Keratinocyte (primary cell): ENCODE measurements around the gene KIFAP3. TPM values are rescaled to one million over a fixed set of nuclear protein-coding genes. Genes with fewer than 3 reads are reported as not detected.
A peak's percentile ranks its signal among the peaks of the same experiment; 100 is the strongest.

Experiments used
- DNase-seq: peaks from one replicate; pipeline ENCODE4 v3.0.0-alpha.2; 2011; ENCODE audit warnings: low read depth, missing footprints, low spot score
- FAIRE-seq: peaks from 2 replicates; lab custom pipeline; 2011; peaks lifted over from hg19 to GRCh38; lab: Jason Lieb, UNC
- H2AFZ ChIP-seq: 2 replicates; pipeline ENCODE4 v1.6.0; 2012; ENCODE audit warnings: low read length, control low read depth, inconsistent platforms; ENCODE audit not compliant: control insufficient read depth
- H3K27ac ChIP-seq: 2 replicates; pipeline ENCODE4 v1.5.1; 2011; ENCODE audit warnings: low read length; ENCODE audit not compliant: control insufficient read depth, insufficient read depth
- H3K27me3 ChIP-seq: 3 replicates; pipeline ENCODE4 v1.6.0; 2011; ENCODE audit warnings: low read length; ENCODE audit not compliant: control insufficient read depth, insufficient read depth; ENCODE audit errors: extremely low read depth
- H3K36me3 ChIP-seq, 2 experiments: 2 replicates in 1 of 2; 3 replicates in 1 of 2; pipeline ENCODE4 v1.5.1; 2011; ENCODE audit warnings: low read length in 2 of 2, mild to moderate bottlenecking in 1 of 2; ENCODE audit not compliant: control insufficient read depth in 2 of 2, insufficient read depth in 2 of 2; ENCODE audit errors: extremely low read depth in 1 of 2
- H3K4me1 ChIP-seq: 3 replicates; pipeline ENCODE4 v1.5.1; 2011; ENCODE audit warnings: low read length; ENCODE audit not compliant: control insufficient read depth, insufficient read depth; ENCODE audit errors: extremely low read depth
- H3K4me2 ChIP-seq: 3 replicates; pipeline ENCODE4 v1.6.0; 2011; ENCODE audit warnings: low read depth, low read length; ENCODE audit not compliant: control insufficient read depth, insufficient read depth; ENCODE audit errors: extremely low read depth
- H3K4me3 ChIP-seq, 3 experiments: fragments of 200-600 bp in 1 of 3; sonication (generic) in 1 of 3; 2 replicates in 2 of 3; 3 replicates in 1 of 3; pipeline ENCODE4 v1.5.1; 2011 to 2016; ENCODE audit warnings: low read length in 3 of 3, mild to moderate bottlenecking in 3 of 3, control low read depth in 2 of 3, inconsistent platforms in 1 of 3, low read depth in 1 of 3, mixed read lengths in 1 of 3, mixed run types in 1 of 3, moderate library complexity in 1 of 3; ENCODE audit not compliant: control insufficient read depth in 2 of 3, insufficient read depth in 2 of 3; ENCODE audit errors: extremely low read depth in 1 of 3
- H3K79me2 ChIP-seq: 2 replicates; pipeline ENCODE4 v1.6.0; 2012; ENCODE audit warnings: low read length; ENCODE audit not compliant: control insufficient read depth, insufficient read depth
- H3K9ac ChIP-seq: 3 replicates; pipeline ENCODE4 v1.6.0; 2011; ENCODE audit warnings: low read length; ENCODE audit not compliant: control insufficient read depth, insufficient read depth; ENCODE audit errors: extremely low read depth
- H3K9me1 ChIP-seq: 3 replicates; pipeline ENCODE4 v1.6.0; 2011; ENCODE audit warnings: low read length; ENCODE audit not compliant: control insufficient read depth, insufficient read depth; ENCODE audit errors: extremely low read depth
- H3K9me3 ChIP-seq: 2 replicates; pipeline ENCODE4 v1.5.1; 2012; ENCODE audit warnings: low read depth, low read length; ENCODE audit not compliant: control insufficient read depth
- H4K20me1 ChIP-seq: 3 replicates; pipeline ENCODE4 v1.6.0; 2011; ENCODE audit warnings: low read length; ENCODE audit not compliant: control insufficient read depth, insufficient read depth; ENCODE audit errors: extremely low read depth
- EZH2 ChIP-seq: IDR thresholded peaks from one replicate; pipeline ENCODE4 v1.6.1; 2012; ENCODE audit warnings: inconsistent platforms, mild to moderate bottlenecking, low read length, moderate library complexity
- dilution Hi-C: fragments of 300-500 bp; cut with MboI; formaldehyde crosslinking; loops from one replicate; pipeline ENCODE4 v1.7.0; 2020; ENCODE audit warnings: low sequenced_read_pairs; ENCODE audit not compliant: extremely low pct_ligation_motif_present
- polyA plus RNA-seq, 5 experiments: library from polyadenylated mRNA; depleted of rRNA in 3 of 5; stranded (reverse) in 3 of 5; stranded (forward) in 1 of 5; unstranded in 1 of 5; fragments of >200 nt; gene quantifications; 1 replicate in 1 of 5; 2 replicates in 3 of 5; 3 replicates in 1 of 5; pipeline versions ENCODE4 v1.2.1 to v1.2.3, GENCODE V29; 2011 to 2012; ENCODE audit warnings: missing spikeins in 2 of 5, low read depth in 1 of 5, low replicate concordance in 1 of 5
- TF ChIP-seq, protein P1 (sequence below), 3 experiments: IDR thresholded peaks in 1 of 3; conservative IDR thresholded peaks in 1 of 3; optimal IDR thresholded peaks in 1 of 3; 2 replicates in 2 of 3; 3 replicates in 1 of 3; pipeline versions ENCODE3 to v1.5.1; 2011; ENCODE audit warnings: low read length in 3 of 3, mild to moderate bottlenecking in 3 of 3, moderate library complexity in 2 of 3, control low read depth in 1 of 3, inconsistent platforms in 1 of 3; ENCODE audit not compliant: insufficient read depth in 2 of 3; ENCODE audit errors: extremely low read depth in 1 of 3

Gene KIFAP3
- polyA plus RNA-seq, 1 donor (not counting 4 experiments of a cell fraction or from before 2014, with no cell fraction given): 25.2 TPM

DNA sequence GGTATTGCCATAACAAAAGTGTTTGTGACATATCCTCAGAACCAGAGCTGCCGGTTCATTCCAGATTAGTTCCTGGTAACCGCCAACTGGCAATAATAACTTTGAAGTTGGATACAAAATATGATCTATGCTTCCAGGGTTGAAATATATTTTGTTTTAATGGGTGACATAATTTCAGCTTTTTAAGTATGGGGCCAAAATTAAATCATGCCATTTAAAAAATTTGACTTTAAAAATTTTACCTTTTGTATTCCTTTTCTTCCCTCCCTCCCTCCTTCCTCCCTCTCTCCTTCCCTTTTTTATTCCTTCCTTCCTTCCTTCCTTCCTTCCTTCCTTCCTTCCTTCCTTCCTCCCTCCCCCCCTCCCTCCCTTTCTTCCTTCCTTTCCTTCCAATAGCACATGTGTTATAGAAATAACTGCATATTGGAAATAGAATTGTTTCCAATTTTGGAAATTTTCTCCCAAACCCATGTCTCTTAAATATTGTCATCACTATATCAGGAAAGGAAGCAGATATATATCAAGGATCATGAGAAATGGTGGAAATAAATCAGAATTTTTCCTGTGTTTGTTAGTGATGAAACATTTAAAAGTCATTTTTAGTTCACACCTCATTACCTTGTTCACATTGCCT is 12.0 kb upstream of the KIFAP3 start:
- Histone ChIP-seq H3K27me3 (no peaks in the 10 kb centered on the region), H3K9ac (no peak overlapping the region), H3K79me2 (no peaks in the 10 kb centered on the region), H3K36me3 (no peaks in the 10 kb centered on the region), H3K27ac (no peak overlapping the region), H2AFZ (no peak overlapping the region), H3K4me1 (no peaks in the 10 kb centered on the region), H3K4me3 (no peak overlapping the region), H3K9me1 (no peaks in the 10 kb centered on the region), H4K20me1 (no peaks in the 10 kb centered on the region), H3K4me2 (no peak overlapping the region), H3K9me3 (no peaks in the 10 kb centered on the region)
- TF ChIP-seq EZH2: no peak
- TF ChIP-seq, protein P1, sequence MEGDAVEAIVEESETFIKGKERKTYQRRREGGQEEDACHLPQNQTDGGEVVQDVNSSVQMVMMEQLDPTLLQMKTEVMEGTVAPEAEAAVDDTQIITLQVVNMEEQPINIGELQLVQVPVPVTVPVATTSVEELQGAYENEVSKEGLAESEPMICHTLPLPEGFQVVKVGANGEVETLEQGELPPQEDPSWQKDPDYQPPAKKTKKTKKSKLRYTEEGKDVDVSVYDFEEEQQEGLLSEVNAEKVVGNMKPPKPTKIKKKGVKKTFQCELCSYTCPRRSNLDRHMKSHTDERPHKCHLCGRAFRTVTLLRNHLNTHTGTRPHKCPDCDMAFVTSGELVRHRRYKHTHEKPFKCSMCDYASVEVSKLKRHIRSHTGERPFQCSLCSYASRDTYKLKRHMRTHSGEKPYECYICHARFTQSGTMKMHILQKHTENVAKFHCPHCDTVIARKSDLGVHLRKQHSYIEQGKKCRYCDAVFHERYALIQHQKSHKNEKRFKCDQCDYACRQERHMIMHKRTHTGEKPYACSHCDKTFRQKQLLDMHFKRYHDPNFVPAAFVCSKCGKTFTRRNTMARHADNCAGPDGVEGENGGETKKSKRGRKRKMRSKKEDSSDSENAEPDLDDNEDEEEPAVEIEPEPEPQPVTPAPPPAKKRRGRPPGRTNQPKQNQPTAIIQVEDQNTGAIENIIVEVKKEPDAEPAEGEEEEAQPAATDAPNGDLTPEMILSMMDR (optimal IDR thresholded peaks at IDR 0.05 in 1 of 3, IDR thresholded peaks at IDR 0.05 in 1 of 3, conservative IDR thresholded peaks at IDR 0.05 in 1 of 3; ENCODE audit: extremely low read depth in 1 of 3, insufficient read depth in 2 of 3, low read length in 3 of 3): no peak
- no peak for DNase-seq
- dilution Hi-C loops: no loop called here
- no peak for FAIRE-seq

- no peak overlapping the region for H2AFZ ChIP-seq
- no peaks in the 10 kb centered on the region for H4K20me1 ChIP-seq
- no peaks in the 10 kb centered on the region for H3K4me1 ChIP-seq
- H3K79me2 ChIP-seq: no peaks in the 10 kb centered on the region
- H3K9ac ChIP-seq: no peak overlapping the region
- H3K9me1 ChIP-seq: no peaks in the 10 kb centered on the region
- no peak overlapping the region for H3K4me3 ChIP-seq
- no peaks in the 10 kb centered on the region for H3K36me3 ChIP-seq
- dilution Hi-C loops: no loop called here
- H3K27me3 ChIP-seq: no peaks in the 10 kb centered on the region
- no peaks in the 10 kb centered on the region for H3K9me3 ChIP-seq
- FAIRE-seq (peak; percentile 23), DNase-seq (no peak)
- TF ChIP-seq, protein P1 (optimal IDR thresholded peaks at IDR 0.05 in 1 of 3, IDR thresholded peaks at IDR 0.05 in 1 of 3, conservative IDR thresholded peaks at IDR 0.05 in 1 of 3; ENCODE audit: extremely low read depth in 1 of 3, insufficient read depth in 2 of 3, low read length in 3 of 3): no peak
- no peak for TF ChIP-seq EZH2
- no peak overlapping the region for H3K4me2 ChIP-seq
- no peak overlapping the region for H3K27ac ChIP-seq
Measured at GRCh38 chr1:170085091-170085490, 10.6 kb upstream of the KIFAP3 start.
